B cell (primary cell): ENCODE data around the gene RGS7. TPM values are rescaled to one million over a fixed set of nuclear protein-coding genes. Genes with fewer than 3 reads are reported as not detected.

Experiments used
- ATAC-seq: fragments of 200-7000 bp; cut with Tn5 transposase; one replicate; pipeline ENCODE4 v1.10.0; 2021; ENCODE audit warnings: low read depth, mild to moderate bottlenecking, moderate number of reproducible peaks, moderate library complexity
- CTCF ChIA-PET: fragments of 350-600 bp; sonication (Branson Sonifier 250); formaldehyde crosslinking; loops from one replicate; lab custom pipeline; 2021; ENCODE audit warnings: antibody characterized with exemption, inconsistent platforms; lab: Charles Lee
- POLR2A ChIA-PET: fragments of 350-600 bp; sonication (Branson Sonifier 250); formaldehyde crosslinking; loops from one replicate; lab custom pipeline; 2021; ENCODE audit warnings: antibody characterized with exemption; lab: Charles Lee
- DNase-seq: peaks from one replicate; pipeline ENCODE4 v3.0.0; 2013
- H2AFZ ChIP-seq: 2 replicates; pipeline ENCODE4 v1.6.1; 2012; ENCODE audit warnings: mild to moderate bottlenecking, low read depth, low read length; ENCODE audit not compliant: insufficient read depth, poor library complexity, severe bottlenecking
- H3K27ac ChIP-seq, 2 donors: 1 replicate in 1 of 2; 2 replicates in 1 of 2; pipeline ENCODE4 v1.5.1; 2012 to 2013; ENCODE audit warnings: low read length in 2 of 2, mild to moderate bottlenecking in 2 of 2, moderate library complexity in 1 of 2
- H3K27me3 ChIP-seq, 4 experiments: fragments of 200-600 bp in 1 of 4; sonication (generic) in 1 of 4; replicated peaks in 1 of 4; 1 replicate in 2 of 4; 2 replicates in 2 of 4; pipeline versions ENCODE4 v1.6.1 to v1.7.0; 2013 to 2016; ENCODE audit warnings: low read length in 3 of 4, mild to moderate bottlenecking in 2 of 4, mixed read lengths in 1 of 4, moderate library complexity in 1 of 4; ENCODE audit not compliant: insufficient read depth in 4 of 4, control insufficient read depth in 3 of 4; ENCODE audit errors: control extremely low read depth in 1 of 4
- H3K36me3 ChIP-seq, 2 experiments: replicated peaks in 1 of 2; 1 replicate in 1 of 2; 2 replicates in 1 of 2; pipeline versions ENCODE4 v1.6.1 to v1.7.1; 2013; ENCODE audit warnings: low read length in 1 of 2; ENCODE audit not compliant: insufficient read depth in 2 of 2, control insufficient read depth in 1 of 2; ENCODE audit errors: control extremely low read depth in 1 of 2, extremely low read depth in 1 of 2
- H3K4me1 ChIP-seq, 2 donors: fragments of 200-600 bp in 1 of 2; sonication (generic) in 1 of 2; 1 replicate in 1 of 2; 2 replicates in 1 of 2; pipeline versions ENCODE4 v1.5.1 to v1.6.1; 2013 to 2017; ENCODE audit warnings: low read length in 2 of 2; ENCODE audit not compliant: control insufficient read depth in 2 of 2, insufficient read depth in 2 of 2
- H3K4me2 ChIP-seq: replicated peaks from 2 replicates; pipeline ENCODE3; 2012; ENCODE audit warnings: mild to moderate bottlenecking, low read depth, low read length; ENCODE audit not compliant: poor library complexity, severe bottlenecking
- H3K4me3 ChIP-seq, 5 experiments: fragments of 200-600 bp in 1 of 5; sonication (generic) in 1 of 5; 1 replicate in 3 of 5; 2 replicates in 2 of 5; pipeline versions ENCODE4 v1.5.1 to v1.7.0; 2011 to 2016; ENCODE audit warnings: low read length in 4 of 5, mild to moderate bottlenecking in 4 of 5, low read depth in 2 of 5, control low read depth in 1 of 5, moderate library complexity in 1 of 5; ENCODE audit not compliant: insufficient read depth in 1 of 5; ENCODE audit errors: control extremely low read depth in 1 of 5, extremely low read depth in 1 of 5
- H3K79me2 ChIP-seq: fragments of 200-600 bp; sonication (generic); one replicate; pipeline ENCODE4 v1.6.0; 2016; ENCODE audit warnings: low read length; ENCODE audit not compliant: control insufficient read depth, insufficient read depth
- H3K9ac ChIP-seq: fragments of 200-600 bp; sonication (generic); 2 replicates; pipeline ENCODE4 v1.6.1; 2017; ENCODE audit warnings: mild to moderate bottlenecking, low read length, moderate library complexity
- H3K9me3 ChIP-seq, 3 donors: one replicate each; pipeline versions ENCODE4 v1.6.1 to v1.7.1; 2013; ENCODE audit warnings: low read length in 2 of 3; ENCODE audit not compliant: control insufficient read depth in 2 of 3, insufficient read depth in 1 of 3; ENCODE audit errors: control extremely low read depth in 1 of 3
- H4K20me1 ChIP-seq: 2 replicates; pipeline ENCODE4 v1.6.0; 2012; ENCODE audit warnings: mild to moderate bottlenecking, low read length; ENCODE audit not compliant: insufficient read depth, control insufficient read depth, poor library complexity, severe bottlenecking
- H3K27ac Mint-ChIP-seq: one replicate; pipeline ENCODE4 v1.8.0; 2021; ENCODE audit warnings: mixed read lengths
- H3K27me3 Mint-ChIP-seq: one replicate; pipeline ENCODE4 v1.8.0; 2021; ENCODE audit warnings: mixed read lengths
- H3K4me1 Mint-ChIP-seq: one replicate; pipeline ENCODE4 v1.8.0; 2021; ENCODE audit warnings: mixed read lengths
- H3K4me3 Mint-ChIP-seq: one replicate; pipeline ENCODE4 v1.8.0; 2021; ENCODE audit warnings: mixed read lengths
- H3K9me3 Mint-ChIP-seq: one replicate; pipeline ENCODE4 v1.8.0; 2022; ENCODE audit warnings: mixed read lengths; ENCODE audit not compliant: insufficient read depth
- EZH2 ChIP-seq: IDR thresholded peaks from 2 replicates; pipeline ENCODE4 v1.6.1; 2012; ENCODE audit warnings: borderline replicate concordance, low read depth, mild to moderate bottlenecking, moderate library complexity, low read length; ENCODE audit not compliant: insufficient read depth, poor library complexity, severe bottlenecking
- WGBS: methylation state at CpG from one replicate; pipeline ENCODE4 v1.1.5; 2013; ENCODE audit warnings: missing lambda C conversion rate; ENCODE audit not compliant: insufficient coverage; 5-methylcytosine and 5-hydroxymethylcytosine counted together
- intact Hi-C: fragments of 100-400 bp; cut with micrococcal nuclease; formaldehyde crosslinking; loops from one replicate; pipeline ENCODE4 v1.10.0; 2022
- polyA plus RNA-seq: library from polyadenylated mRNA; depleted of rRNA; stranded (reverse); fragments of >200 nt; gene quantifications from 2 replicates; pipeline ENCODE4 v1.2.3, GENCODE V29; 2012
- total RNA-seq, 2 donors: library from RNA; stranded (reverse); fragments of 120-200 nt in 1 of 2; gene quantifications; 1 replicate in 1 of 2; 2 replicates in 1 of 2; pipeline versions ENCODE4 v1.2.3 to v1.2.4, GENCODE V29; 2013 to 2022
- TF ChIP-seq, protein P1 (sequence below): fragments of 200-600 bp; IDR thresholded peaks from one replicate; pipeline ENCODE4 v1.8.0; 2022; ENCODE audit warnings: antibody characterized with exemption, mild to moderate bottlenecking

Gene RGS7
- total and polyA plus RNA-seq, 2 donors (not counting 1 experiment from before 2014, with no cell fraction given): 0.15 to 1.8 TPM

DNA sequence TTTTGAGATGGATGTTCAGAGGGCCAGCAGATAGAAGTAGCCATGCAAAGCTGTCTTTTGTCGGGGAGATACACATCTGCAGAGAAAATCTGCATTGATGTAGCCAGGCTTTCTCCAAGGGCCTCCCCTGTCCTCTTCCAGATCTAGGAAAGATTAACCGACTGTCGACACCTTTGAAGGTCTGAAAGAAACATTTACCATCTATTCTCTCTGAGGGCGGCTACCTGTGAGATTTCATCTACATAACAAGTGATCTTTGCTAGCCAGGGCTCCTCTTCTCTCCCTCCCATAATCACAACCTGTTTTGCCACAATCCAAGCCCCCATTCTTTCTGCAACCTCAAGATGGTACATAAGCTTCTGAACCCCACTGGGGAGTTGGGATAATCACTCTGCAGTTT lies 193.6 kb downstream of the RGS7 start:
- no peaks in the 10 kb centered on the region for H3K4me1 Mint-ChIP-seq
- no peak overlapping the region for H3K4me3 Mint-ChIP-seq
- Histone ChIP-seq H3K27ac (no peak overlapping the region), H3K36me3 (no peaks in the 10 kb centered on the region), H3K79me2 (no peaks in the 10 kb centered on the region), H2AFZ (no peak overlapping the region), H4K20me1 (no peaks in the 10 kb centered on the region), H3K4me3 (no peak overlapping the region), H3K9me3 (no peaks in the 10 kb centered on the region), H3K9ac (no peak overlapping the region), H3K27me3 (no peaks in the 10 kb centered on the region), H3K4me1 (no peaks in the 10 kb centered on the region), H3K4me2 (no peak overlapping the region)
- H3K27me3 Mint-ChIP-seq: no peaks in the 10 kb centered on the region
- 30% methylated on average over 4 of the region's 4 CpGs for WGBS
- intact Hi-C loops: no loop called here
- ChIA-PET POLR2A (no interaction called here), CTCF (no interaction called here)
- no peaks in the 10 kb centered on the region for H3K9me3 Mint-ChIP-seq
- DNase-seq: no peak
- H3K27ac Mint-ChIP-seq: no peak overlapping the region
- no peak for ATAC-seq
- TF ChIP-seq, protein P1, sequence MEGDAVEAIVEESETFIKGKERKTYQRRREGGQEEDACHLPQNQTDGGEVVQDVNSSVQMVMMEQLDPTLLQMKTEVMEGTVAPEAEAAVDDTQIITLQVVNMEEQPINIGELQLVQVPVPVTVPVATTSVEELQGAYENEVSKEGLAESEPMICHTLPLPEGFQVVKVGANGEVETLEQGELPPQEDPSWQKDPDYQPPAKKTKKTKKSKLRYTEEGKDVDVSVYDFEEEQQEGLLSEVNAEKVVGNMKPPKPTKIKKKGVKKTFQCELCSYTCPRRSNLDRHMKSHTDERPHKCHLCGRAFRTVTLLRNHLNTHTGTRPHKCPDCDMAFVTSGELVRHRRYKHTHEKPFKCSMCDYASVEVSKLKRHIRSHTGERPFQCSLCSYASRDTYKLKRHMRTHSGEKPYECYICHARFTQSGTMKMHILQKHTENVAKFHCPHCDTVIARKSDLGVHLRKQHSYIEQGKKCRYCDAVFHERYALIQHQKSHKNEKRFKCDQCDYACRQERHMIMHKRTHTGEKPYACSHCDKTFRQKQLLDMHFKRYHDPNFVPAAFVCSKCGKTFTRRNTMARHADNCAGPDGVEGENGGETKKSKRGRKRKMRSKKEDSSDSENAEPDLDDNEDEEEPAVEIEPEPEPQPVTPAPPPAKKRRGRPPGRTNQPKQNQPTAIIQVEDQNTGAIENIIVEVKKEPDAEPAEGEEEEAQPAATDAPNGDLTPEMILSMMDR: no peak
- no peak for TF ChIP-seq EZH2

GRCh38 chr1:241161188-241161689 lies 195.8 kb downstream of the RGS7 start:
- no peak overlapping the region for H3K4me3 Mint-ChIP-seq

More at GRCh38 chr1:241161188-241161689, 195.8 kb downstream of the RGS7 start:
- 80% methylated on average over 1 of the region's 2 CpGs for WGBS
- H3K4me2 ChIP-seq: no peak overlapping the region
- no peak overlapping the region for H3K4me3 ChIP-seq
- H3K27me3 ChIP-seq: no peaks in the 10 kb centered on the region
- intact Hi-C loops: no loop called here
- H3K79me2 ChIP-seq: no peaks in the 10 kb centered on the region
- no peaks in the 10 kb centered on the region for H3K4me1 ChIP-seq
- no peaks in the 10 kb centered on the region for H3K9me3 ChIP-seq
- Mint-ChIP-seq H3K27ac (no peak overlapping the region), H3K4me1 (peaks cover 2% of the 10 kb centered on the region), H3K9me3 (no peaks in the 10 kb centered on the region), H3K27me3 (no peaks in the 10 kb centered on the region)
- ATAC-seq: no peak
- TF ChIP-seq, protein P1: no peak
- TF ChIP-seq EZH2: no peak
- no peak overlapping the region for H2AFZ ChIP-seq
- no peak for DNase-seq
- POLR2A ChIA-PET: no interaction called here
- H3K9ac ChIP-seq: no peak overlapping the region
- no peaks in the 10 kb centered on the region for H3K36me3 ChIP-seq
- no peaks in the 10 kb centered on the region for H4K20me1 ChIP-seq
- CTCF ChIA-PET: no interaction called here
- no peak overlapping the region for H3K27ac ChIP-seq
